ENCODE data around the gene LINGO3. TPM values are rescaled to one million over a fixed set of nuclear protein-coding genes. Genes with fewer than 3 reads are reported as not detected.
A peak's percentile ranks its signal among the peaks of the same experiment; 100 is the strongest.

The LINGO3 gene
- total and polyA plus RNA-seq, 7 experiments from 2014 or later = 0.27 to 12.9 (median 1.3) TPM

- peak overlapping the region in 1 of 10 donors; percentile 26 for H3K4me3 Mint-ChIP-seq
- no peaks in the 10 kb centered on the region for H3K9me3 Mint-ChIP-seq
- no peaks in the 10 kb centered on the region for H3K27me3 ChIP-seq (ENCODE audit: control insufficient read depth in 2 of 2, insufficient read depth in 2 of 2, low read length in 2 of 2)
- peaks cover 7 to 24% (median 14%) of the 10 kb centered on the region in 7 donors for H3K4me1 Mint-ChIP-seq
- no peak overlapping the region for H3K4me3 ChIP-seq (ENCODE audit: low read length)
- H3K36me3 Mint-ChIP-seq = peaks cover 3 to 20% (median 5%) of the 10 kb centered on the region in 5 donors
- no peak for DNase-seq
- H3K27ac Mint-ChIP-seq = peak overlapping the region in 4 of 9 donors; percentile 34 to 68 (median 50)
- no peak for ATAC-seq
- intact Hi-C loops (cut with micrococcal nuclease) = no loop called here
- no peak overlapping the region for H3K27ac ChIP-seq (ENCODE audit: low read depth, low read length)
- H3K36me3 ChIP-seq (ENCODE audit: control insufficient read depth in 2 of 3, insufficient read depth in 3 of 3, low read length in 3 of 3) = peaks cover 0 to 3% (median 0%) of the 10 kb centered on the region in 3 experiments
- no peaks in the 10 kb centered on the region for H3K9me3 ChIP-seq (ENCODE audit: control insufficient read depth in 2 of 3, low read length in 3 of 3)
- CTCF ChIA-PET = no interaction called here
- POLR2A ChIA-PET = interaction anchor here (0.9 to 1.6 kb wide), 4 partner anchors 9 to 59 kb away, joined by 3 to 7 read pairs (median 4); no protein-coding TSS in a partner anchor
- H3K27me3 Mint-ChIP-seq = no peaks in the 10 kb centered on the region
- peaks cover 8 to 9% of the 10 kb centered on the region in 2 donors for H3K4me1 ChIP-seq (ENCODE audit: control insufficient read depth in 2 of 2, insufficient read depth in 2 of 2, low read length in 2 of 2)
Measured at GRCh38 chr19:2294687-2295335, 13.1 kb downstream of the LINGO3 start.

- Mint-ChIP-seq H3K9me3 (peaks cover 0 to 2% (median 0%) of the 10 kb centered on the region in 11 donors), H3K4me1 (peaks cover 22 to 42% (median 31%) of the 10 kb centered on the region in 7 donors), H3K36me3 (peaks cover 3 to 23% (median 5%) of the 10 kb centered on the region in 5 donors), H3K4me3 (peak overlapping the region in 9 of 10 donors; percentile 74 to 90 (median 83)), H3K27ac (peak overlapping the region in 1 of 9 donors; percentile 78), H3K27me3 (no peaks in the 10 kb centered on the region)
- DNase-seq = no peak
- Histone ChIP-seq H3K9me3 (ENCODE audit: control insufficient read depth in 2 of 3, low read length in 3 of 3) (no peaks in the 10 kb centered on the region), H3K27me3 (ENCODE audit: control insufficient read depth in 2 of 2, insufficient read depth in 2 of 2, low read length in 2 of 2) (no peaks in the 10 kb centered on the region), H3K4me3 (ENCODE audit: low read length) (peak overlapping the region; percentile 74), H3K27ac (ENCODE audit: low read depth, low read length) (peak overlapping the region; percentile 59), H3K36me3 (ENCODE audit: control insufficient read depth in 2 of 3, insufficient read depth in 3 of 3, low read length in 3 of 3) (peaks cover 0 to 3% (median 0%) of the 10 kb centered on the region in 3 experiments), H3K4me1 (ENCODE audit: control insufficient read depth in 2 of 2, insufficient read depth in 2 of 2, low read length in 2 of 2) (peaks cover 15 to 19% of the 10 kb centered on the region in 2 donors)
- no peak for ATAC-seq
- intact Hi-C loops (cut with micrococcal nuclease) = no loop called here
- ChIA-PET CTCF (interaction anchor here (1.0 kb wide), 1 partner anchor 11 kb away, joined by 3 read pairs; no protein-coding TSS in a partner anchor), POLR2A (interaction anchor here (0.6 to 2.2 kb wide), 10 partner anchors 9 to 137 kb away, joined by 3 to 14 read pairs (median 4); partner anchors contain the start of genes LSM7, PEAK3 and SPPL2B)
Measured at GRCh38 chr19:2291185-2291751, 16.7 kb downstream of the LINGO3 start.

DNA sequence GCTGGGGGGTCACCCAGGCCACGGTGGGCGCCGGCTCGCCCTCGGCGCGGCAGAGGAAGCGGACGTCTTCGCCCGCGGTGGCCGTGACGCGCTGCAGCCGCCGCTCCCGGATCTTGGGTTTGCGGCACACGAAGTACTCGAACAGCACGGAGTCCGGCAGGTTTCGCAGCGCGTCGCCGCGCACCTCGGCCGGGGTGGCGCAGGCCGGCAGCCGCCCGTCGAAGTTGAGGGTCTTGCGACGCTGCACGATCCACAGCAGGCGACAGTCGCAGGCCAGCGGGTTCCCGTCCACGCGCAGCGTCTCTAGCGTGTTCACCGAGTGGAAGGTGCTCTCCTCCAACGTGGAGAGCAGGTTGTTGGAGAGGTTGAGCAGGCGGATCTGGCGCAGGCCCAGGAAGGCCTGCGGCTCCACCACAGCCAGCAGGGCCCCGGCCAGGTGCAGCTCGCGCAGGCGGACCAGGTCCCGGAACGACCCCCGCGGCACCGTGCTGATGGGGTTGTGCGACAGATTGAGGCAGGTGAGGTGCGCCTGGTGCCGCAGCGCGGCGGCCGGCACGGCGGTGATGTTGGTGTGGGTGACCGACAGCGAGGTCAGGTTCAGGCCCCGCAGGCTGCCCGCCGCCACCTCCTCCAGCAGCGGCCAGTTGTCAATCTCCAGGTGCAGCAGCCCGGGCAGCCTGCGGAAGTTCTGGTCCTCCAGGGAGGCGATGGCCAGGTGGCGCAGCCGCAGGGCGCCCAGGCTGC is 17.3 kb downstream of the LINGO3 start:
- Histone ChIP-seq H3K4me3 (ENCODE audit: low read length) (peak overlapping the region; percentile 74), H3K4me1 (ENCODE audit: control insufficient read depth in 2 of 2, insufficient read depth in 2 of 2, low read length in 2 of 2) (peaks cover 15 to 19% of the 10 kb centered on the region in 2 donors), H3K36me3 (ENCODE audit: control insufficient read depth in 2 of 3, insufficient read depth in 3 of 3, low read length in 3 of 3) (peaks cover 0 to 3% (median 0%) of the 10 kb centered on the region in 3 experiments), H3K27me3 (ENCODE audit: control insufficient read depth in 2 of 2, insufficient read depth in 2 of 2, low read length in 2 of 2) (no peaks in the 10 kb centered on the region), H3K9me3 (ENCODE audit: control insufficient read depth in 2 of 3, low read length in 3 of 3) (no peaks in the 10 kb centered on the region), H3K27ac (ENCODE audit: low read depth, low read length) (peak overlapping the region; percentile 59)
- Mint-ChIP-seq H3K27ac (peak overlapping the region in 8 of 9 donors; percentile 20 to 93 (median 69)), H3K4me1 (peaks cover 22 to 42% (median 31%) of the 10 kb centered on the region in 7 donors), H3K4me3 (peak overlapping the region; percentile 74 to 90 (median 82)), H3K36me3 (peaks cover 3 to 23% (median 5%) of the 10 kb centered on the region in 5 donors), H3K9me3 (peaks cover 0 to 2% (median 0%) of the 10 kb centered on the region in 11 donors), H3K27me3 (no peaks in the 10 kb centered on the region)
- DNase-seq (peak in 6 of 9 donors; percentile 43 to 52 (median 46)), ATAC-seq (peak; percentile 10)
- POLR2A ChIA-PET = interaction anchor here (0.6 to 2.2 kb wide), 8 partner anchors 8 to 41 kb away, joined by 3 to 14 read pairs (median 5); partner anchors contain the start of genes LSM7, PEAK3 and SPPL2B
- CTCF ChIA-PET = interaction anchor here (1.0 kb wide), 1 partner anchor 11 kb away, joined by 3 read pairs; no protein-coding TSS in a partner anchor
- intact Hi-C loops (cut with micrococcal nuclease) = loop anchor here in 1 of 2 donors (1.0 kb wide), 1 partner anchor 54 kb away; the partner anchor contains the start of genes PLEKHJ1 and SF3A2

DNA sequence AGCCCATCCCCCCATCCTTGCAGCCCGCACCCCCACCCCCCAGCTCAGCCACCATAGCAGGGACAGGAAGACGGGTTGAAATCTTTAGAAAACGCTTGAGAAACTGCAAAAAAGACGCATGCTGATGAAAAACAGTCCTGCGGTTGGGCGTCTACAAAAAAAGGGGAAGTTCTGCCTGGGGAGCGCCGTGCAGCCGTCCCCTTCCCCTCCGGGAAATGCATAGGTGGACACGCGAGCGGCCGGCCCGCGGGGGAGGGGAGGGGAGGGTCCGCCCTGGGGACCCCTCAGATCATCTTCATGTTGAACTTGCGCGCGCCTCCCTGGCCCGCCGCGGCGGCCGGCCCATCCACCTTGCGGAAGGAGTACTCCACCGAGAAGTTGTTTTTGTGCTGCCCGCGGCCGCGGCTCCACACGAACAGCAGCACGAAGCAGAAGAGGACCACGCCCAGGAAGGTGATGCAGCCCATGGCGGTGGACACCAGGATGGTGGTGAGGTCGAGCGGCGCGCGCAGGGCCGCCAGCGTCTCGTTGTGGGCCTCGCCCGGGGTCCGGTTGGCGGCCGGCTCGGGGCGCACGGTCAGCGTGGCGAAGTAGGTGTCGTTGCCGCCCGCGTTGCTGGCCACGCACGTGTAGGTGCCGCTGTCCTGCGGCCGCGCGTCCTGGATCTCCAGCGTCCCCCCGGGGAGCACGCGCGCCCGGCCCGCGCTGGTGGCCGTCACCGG is 18.1 kb downstream of the LINGO3 start:
- Mint-ChIP-seq H3K9me3 (peaks cover 0 to 2% (median 0%) of the 10 kb centered on the region in 11 donors), H3K4me3 (peak overlapping the region; percentile 87 to 96 (median 91)), H3K27me3 (no peaks in the 10 kb centered on the region), H3K36me3 (peaks cover under 1 to 21% (median 4%) of the 10 kb centered on the region in 5 donors), H3K4me1 (peaks cover 22 to 42% (median 31%) of the 10 kb centered on the region in 7 donors), H3K27ac (peak overlapping the region; percentile 88 to 98 (median 92))
- Histone ChIP-seq H3K36me3 (ENCODE audit: control insufficient read depth in 2 of 3, insufficient read depth in 3 of 3, low read length in 3 of 3) (peaks cover 0 to 3% (median 0%) of the 10 kb centered on the region in 3 experiments), H3K9me3 (ENCODE audit: control insufficient read depth in 2 of 3, low read length in 3 of 3) (no peaks in the 10 kb centered on the region), H3K27me3 (ENCODE audit: control insufficient read depth in 2 of 2, insufficient read depth in 2 of 2, low read length in 2 of 2) (no peaks in the 10 kb centered on the region), H3K27ac (ENCODE audit: low read depth, low read length) (peak overlapping the region; percentile 59), H3K4me3 (ENCODE audit: low read length) (peak overlapping the region; percentile 74), H3K4me1 (ENCODE audit: control insufficient read depth in 2 of 2, insufficient read depth in 2 of 2, low read length in 2 of 2) (peaks cover 15 to 19% of the 10 kb centered on the region in 2 donors)
- CTCF ChIA-PET = interaction anchor here (0.6 to 3.1 kb wide), 5 partner anchors 16 to 162 kb away, joined by 3 to 15 read pairs (median 3); no protein-coding TSS in a partner anchor
- DNase-seq (peak; percentile 54 to 77 (median 66)), ATAC-seq (peak; percentile 77)
- POLR2A ChIA-PET = interaction anchor here (0.7 to 2.7 kb wide), 16 partner anchors 9 to 328 kb away, joined by 3 to 18 read pairs (median 6); no protein-coding TSS in a partner anchor
- intact Hi-C loops (cut with micrococcal nuclease) = loop anchor here (1.0 to 2.0 kb wide), 4 partner anchors 15 to 54 kb away; partner anchors contain the start of genes LSM7 (in 1 of the 2), PLEKHJ1 (in 1 of the 2), SF3A2 (in 1 of the 2) and SPPL2B (in 1 of the 2)

DNA sequence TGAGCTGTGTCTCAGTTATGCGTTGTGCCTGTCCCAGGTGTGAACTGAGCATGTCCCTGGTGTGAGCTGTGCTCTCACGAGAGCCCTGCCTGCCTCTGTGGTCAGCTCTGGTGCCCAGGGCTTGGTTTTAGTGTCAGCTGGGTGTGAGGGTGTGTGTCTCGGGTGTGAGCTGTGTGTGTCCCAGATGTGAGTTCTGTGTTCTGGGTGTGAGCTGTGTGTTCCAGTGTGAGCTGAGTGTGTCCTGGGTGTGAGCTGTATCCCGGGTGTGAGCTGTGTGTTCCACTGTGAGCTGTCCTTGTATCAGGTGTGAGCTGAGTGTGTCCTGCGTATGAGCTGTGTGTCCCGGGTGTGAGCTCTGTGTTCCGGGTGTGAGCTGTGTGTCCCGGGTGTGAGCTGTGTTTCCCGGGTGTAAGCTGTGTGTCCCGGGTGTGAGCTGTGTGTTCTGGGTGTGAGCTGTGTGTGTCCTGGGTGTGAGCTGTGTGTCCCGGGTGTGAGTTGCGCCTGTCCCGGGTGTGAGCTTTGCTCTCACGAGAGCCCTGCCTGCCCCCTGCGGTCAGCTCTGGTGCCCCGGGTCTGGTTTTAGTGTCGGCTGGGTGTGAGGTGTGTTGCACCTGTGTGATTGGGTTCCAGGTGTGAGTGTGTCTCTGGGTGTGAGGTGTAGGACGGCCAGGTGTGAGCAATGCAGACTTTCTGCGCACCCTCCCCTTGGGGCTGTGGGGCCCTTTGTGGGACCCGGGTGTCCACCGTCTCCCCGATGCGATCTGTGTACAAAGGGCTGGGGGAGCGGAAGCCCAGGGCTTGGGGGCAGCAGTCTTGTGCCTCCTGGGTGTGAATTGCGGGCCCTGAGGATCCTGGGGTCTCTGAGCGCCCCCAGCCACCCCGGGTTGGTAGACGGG is 18.9 kb downstream of the LINGO3 start:
- H3K4me1 ChIP-seq (ENCODE audit: control insufficient read depth in 2 of 2, insufficient read depth in 2 of 2, low read length in 2 of 2) = peaks cover 15 to 19% of the 10 kb centered on the region in 2 donors
- ATAC-seq = peak; percentile 28
- Mint-ChIP-seq H3K27me3 (no peaks in the 10 kb centered on the region), H3K36me3 (peaks cover 0 to 20% (median 3%) of the 10 kb centered on the region in 5 donors), H3K4me3 (peak overlapping the region; percentile 87 to 96 (median 91)), H3K4me1 (peaks cover 21 to 40% (median 28%) of the 10 kb centered on the region in 7 donors), H3K27ac (peak overlapping the region; percentile 87 to 98 (median 92)), H3K9me3 (peaks cover 0 to 2% (median 0%) of the 10 kb centered on the region in 11 donors)
- H3K4me3 ChIP-seq (ENCODE audit: low read length) = peak overlapping the region; percentile 74
- peak overlapping the region; percentile 59 for H3K27ac ChIP-seq (ENCODE audit: low read depth, low read length)
- no peaks in the 10 kb centered on the region for H3K9me3 ChIP-seq (ENCODE audit: control insufficient read depth in 2 of 3, low read length in 3 of 3)
- peaks cover 0 to 2% (median 0%) of the 10 kb centered on the region in 3 experiments for H3K36me3 ChIP-seq (ENCODE audit: control insufficient read depth in 2 of 3, insufficient read depth in 3 of 3, low read length in 3 of 3)
- intact Hi-C loops (cut with micrococcal nuclease) = loop anchor here (1.0 to 2.0 kb wide), 3 partner anchors 14 to 40 kb away; partner anchors contain the start of genes LSM7 (in 1 of the 2) and SPPL2B (in 1 of the 2)
- POLR2A ChIA-PET = interaction anchor here (0.6 to 2.7 kb wide), 15 partner anchors 10 to 696 kb away, joined by 3 to 18 read pairs (median 6); partner anchors contain the start of gene LMNB2
- CTCF ChIA-PET = interaction anchor here (0.6 to 3.1 kb wide), 10 partner anchors 8 to 161 kb away, joined by 3 to 15 read pairs (median 4); no protein-coding TSS in a partner anchor
- DNase-seq = peak in 1 of 9 donors; percentile 21
- no peaks in the 10 kb centered on the region for H3K27me3 ChIP-seq (ENCODE audit: control insufficient read depth in 2 of 2, insufficient read depth in 2 of 2, low read length in 2 of 2)
